ENCODE measurements around the gene M1AP.

DNA sequence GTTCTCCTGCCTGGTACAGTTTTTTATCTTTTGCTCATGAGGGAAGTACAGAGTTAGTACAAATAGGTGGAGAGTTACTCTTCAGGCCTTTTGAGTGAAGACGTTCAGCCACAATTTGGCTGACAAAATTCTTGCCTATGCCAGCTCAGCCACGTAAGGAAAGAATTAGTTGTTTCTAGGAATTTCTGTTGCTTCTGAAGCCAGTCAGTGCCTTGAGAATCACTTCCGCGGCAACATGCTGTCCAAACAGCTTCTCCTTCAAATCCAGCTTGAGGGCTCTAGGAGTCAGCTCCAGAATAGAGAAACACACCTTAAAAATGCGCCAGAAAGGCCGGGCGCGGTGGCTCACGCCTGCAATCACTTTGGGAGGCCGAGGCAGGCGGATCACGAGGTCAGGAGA is 27.5 kb downstream of the M1AP start:
- TF ChIP-seq, protein P1, sequence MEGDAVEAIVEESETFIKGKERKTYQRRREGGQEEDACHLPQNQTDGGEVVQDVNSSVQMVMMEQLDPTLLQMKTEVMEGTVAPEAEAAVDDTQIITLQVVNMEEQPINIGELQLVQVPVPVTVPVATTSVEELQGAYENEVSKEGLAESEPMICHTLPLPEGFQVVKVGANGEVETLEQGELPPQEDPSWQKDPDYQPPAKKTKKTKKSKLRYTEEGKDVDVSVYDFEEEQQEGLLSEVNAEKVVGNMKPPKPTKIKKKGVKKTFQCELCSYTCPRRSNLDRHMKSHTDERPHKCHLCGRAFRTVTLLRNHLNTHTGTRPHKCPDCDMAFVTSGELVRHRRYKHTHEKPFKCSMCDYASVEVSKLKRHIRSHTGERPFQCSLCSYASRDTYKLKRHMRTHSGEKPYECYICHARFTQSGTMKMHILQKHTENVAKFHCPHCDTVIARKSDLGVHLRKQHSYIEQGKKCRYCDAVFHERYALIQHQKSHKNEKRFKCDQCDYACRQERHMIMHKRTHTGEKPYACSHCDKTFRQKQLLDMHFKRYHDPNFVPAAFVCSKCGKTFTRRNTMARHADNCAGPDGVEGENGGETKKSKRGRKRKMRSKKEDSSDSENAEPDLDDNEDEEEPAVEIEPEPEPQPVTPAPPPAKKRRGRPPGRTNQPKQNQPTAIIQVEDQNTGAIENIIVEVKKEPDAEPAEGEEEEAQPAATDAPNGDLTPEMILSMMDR (IDR thresholded peaks at IDR 0.05; ENCODE audit: low read depth, low read length, poor library complexity, severe bottlenecking), result no peak
- TF ChIP-seq EZH2phosphoT487 (IDR thresholded peaks at IDR 0.05; ENCODE audit: borderline replicate concordance, low read length), result no peak
